ENCODE results near the gene PHF13. TPM values are rescaled to one million over a fixed set of nuclear protein-coding genes. Genes with fewer than 3 reads are reported as not detected.

PHF13 gene
- polyA plus RNA-seq, 1 donor from 2014 or later = 11.0 TPM

DNA sequence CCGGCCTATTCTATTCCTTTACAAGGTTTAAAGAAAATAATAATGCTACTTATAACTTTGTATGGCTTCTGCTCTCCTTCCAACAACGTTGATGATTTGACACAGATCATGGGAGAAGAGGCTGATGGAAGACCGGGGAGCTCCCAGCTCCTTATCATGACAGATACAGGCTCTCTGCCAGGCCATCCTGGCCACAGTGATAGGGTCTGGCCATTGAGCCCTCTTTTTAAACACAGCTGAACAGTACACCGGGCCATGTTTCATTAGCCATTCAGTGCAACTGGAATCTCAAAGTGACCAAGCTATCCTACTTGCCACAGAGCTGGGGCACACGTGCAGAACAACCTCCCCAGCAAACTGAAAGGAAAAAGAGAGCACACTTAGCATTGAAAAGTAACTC lies 53.2 kb downstream of the PHF13 start:
- H3K4me2 ChIP-seq (ENCODE audit: low read length) = no peak overlapping the region
- H3K9ac ChIP-seq (ENCODE audit: low read length) = no peak overlapping the region
- H3K27ac ChIP-seq (ENCODE audit: low read length) = no peak overlapping the region
- H3K9me2 ChIP-seq (ENCODE audit: insufficient read depth, low read length) = no peaks in the 10 kb centered on the region
- H3K36me3 ChIP-seq (ENCODE audit: insufficient read depth, low read length) = no peaks in the 10 kb centered on the region
- no peak overlapping the region for H3K4me3 ChIP-seq (ENCODE audit: low read length)
- no peaks in the 10 kb centered on the region for H3K27me3 ChIP-seq (ENCODE audit: insufficient read depth, low read depth, low read length)
- no peaks in the 10 kb centered on the region for H3K9me3 ChIP-seq (ENCODE audit: low read length)
- no peaks in the 10 kb centered on the region for H3F3A ChIP-seq (ENCODE audit: insufficient read depth, low read length, poor library complexity, severe bottlenecking)
- H4K20me1 ChIP-seq (ENCODE audit: insufficient read depth) = no peaks in the 10 kb centered on the region
- H3K79me2 ChIP-seq (replicated peaks; ENCODE audit: insufficient read depth, low read length) = no peaks in the 10 kb centered on the region
- no peak overlapping the region for H2AFZ ChIP-seq (ENCODE audit: low read depth, low read length)
- TF ChIP-seq MXI1 (conservative IDR thresholded peaks at IDR 0.05; ENCODE audit: poor library complexity, severe bottlenecking) (no peak), TAF1 (IDR thresholded peaks at IDR 0.05; ENCODE audit: low read depth) (no peak), EZH2 (IDR thresholded peaks at IDR 0.05; ENCODE audit: borderline replicate concordance, insufficient read depth, low read length, poor library complexity, severe bottlenecking) (no peak), POLR2AphosphoS5 (IDR thresholded peaks at IDR 0.05) (no peak), RAD21 (conservative IDR thresholded peaks at IDR 0.05) (no peak), SMC3 (conservative IDR thresholded peaks at IDR 0.05; ENCODE audit: poor library complexity) (no peak)
- TF ChIP-seq, protein P1, sequence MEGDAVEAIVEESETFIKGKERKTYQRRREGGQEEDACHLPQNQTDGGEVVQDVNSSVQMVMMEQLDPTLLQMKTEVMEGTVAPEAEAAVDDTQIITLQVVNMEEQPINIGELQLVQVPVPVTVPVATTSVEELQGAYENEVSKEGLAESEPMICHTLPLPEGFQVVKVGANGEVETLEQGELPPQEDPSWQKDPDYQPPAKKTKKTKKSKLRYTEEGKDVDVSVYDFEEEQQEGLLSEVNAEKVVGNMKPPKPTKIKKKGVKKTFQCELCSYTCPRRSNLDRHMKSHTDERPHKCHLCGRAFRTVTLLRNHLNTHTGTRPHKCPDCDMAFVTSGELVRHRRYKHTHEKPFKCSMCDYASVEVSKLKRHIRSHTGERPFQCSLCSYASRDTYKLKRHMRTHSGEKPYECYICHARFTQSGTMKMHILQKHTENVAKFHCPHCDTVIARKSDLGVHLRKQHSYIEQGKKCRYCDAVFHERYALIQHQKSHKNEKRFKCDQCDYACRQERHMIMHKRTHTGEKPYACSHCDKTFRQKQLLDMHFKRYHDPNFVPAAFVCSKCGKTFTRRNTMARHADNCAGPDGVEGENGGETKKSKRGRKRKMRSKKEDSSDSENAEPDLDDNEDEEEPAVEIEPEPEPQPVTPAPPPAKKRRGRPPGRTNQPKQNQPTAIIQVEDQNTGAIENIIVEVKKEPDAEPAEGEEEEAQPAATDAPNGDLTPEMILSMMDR (IDR thresholded peaks at IDR 0.05; ENCODE audit: poor library complexity, severe bottlenecking) = no peak
- TF ChIP-seq, protein P2, sequence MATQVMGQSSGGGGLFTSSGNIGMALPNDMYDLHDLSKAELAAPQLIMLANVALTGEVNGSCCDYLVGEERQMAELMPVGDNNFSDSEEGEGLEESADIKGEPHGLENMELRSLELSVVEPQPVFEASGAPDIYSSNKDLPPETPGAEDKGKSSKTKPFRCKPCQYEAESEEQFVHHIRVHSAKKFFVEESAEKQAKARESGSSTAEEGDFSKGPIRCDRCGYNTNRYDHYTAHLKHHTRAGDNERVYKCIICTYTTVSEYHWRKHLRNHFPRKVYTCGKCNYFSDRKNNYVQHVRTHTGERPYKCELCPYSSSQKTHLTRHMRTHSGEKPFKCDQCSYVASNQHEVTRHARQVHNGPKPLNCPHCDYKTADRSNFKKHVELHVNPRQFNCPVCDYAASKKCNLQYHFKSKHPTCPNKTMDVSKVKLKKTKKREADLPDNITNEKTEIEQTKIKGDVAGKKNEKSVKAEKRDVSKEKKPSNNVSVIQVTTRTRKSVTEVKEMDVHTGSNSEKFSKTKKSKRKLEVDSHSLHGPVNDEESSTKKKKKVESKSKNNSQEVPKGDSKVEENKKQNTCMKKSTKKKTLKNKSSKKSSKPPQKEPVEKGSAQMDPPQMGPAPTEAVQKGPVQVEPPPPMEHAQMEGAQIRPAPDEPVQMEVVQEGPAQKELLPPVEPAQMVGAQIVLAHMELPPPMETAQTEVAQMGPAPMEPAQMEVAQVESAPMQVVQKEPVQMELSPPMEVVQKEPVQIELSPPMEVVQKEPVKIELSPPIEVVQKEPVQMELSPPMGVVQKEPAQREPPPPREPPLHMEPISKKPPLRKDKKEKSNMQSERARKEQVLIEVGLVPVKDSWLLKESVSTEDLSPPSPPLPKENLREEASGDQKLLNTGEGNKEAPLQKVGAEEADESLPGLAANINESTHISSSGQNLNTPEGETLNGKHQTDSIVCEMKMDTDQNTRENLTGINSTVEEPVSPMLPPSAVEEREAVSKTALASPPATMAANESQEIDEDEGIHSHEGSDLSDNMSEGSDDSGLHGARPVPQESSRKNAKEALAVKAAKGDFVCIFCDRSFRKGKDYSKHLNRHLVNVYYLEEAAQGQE (IDR thresholded peaks at IDR 0.05; ENCODE audit: borderline replicate concordance) = no peak

DNA sequence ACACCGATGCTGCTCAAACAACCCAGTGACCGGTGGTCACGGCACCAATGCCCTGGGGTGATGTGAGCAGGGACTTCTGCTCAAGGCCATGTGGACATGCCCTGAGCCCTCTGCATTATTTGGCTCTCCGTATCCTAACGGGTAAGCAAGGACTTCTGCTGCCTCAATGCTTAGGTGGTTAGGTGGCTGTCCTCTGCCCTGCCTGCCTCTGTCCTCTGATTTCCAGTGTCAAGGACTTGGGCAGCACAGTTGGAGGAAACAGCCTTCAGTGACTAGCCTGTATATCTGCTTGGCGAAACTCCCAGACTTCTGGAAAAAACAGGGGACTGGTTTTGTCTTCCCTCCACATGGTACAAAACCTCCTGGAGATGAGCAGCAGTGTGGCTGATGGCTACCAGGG lies 53.6 kb downstream of the PHF13 start:
- no peaks in the 10 kb centered on the region for H3K27me3 ChIP-seq (ENCODE audit: insufficient read depth, low read depth, low read length)
- H3K79me2 ChIP-seq (replicated peaks; ENCODE audit: insufficient read depth, low read length) = no peaks in the 10 kb centered on the region
- H3K4me2 ChIP-seq (ENCODE audit: low read length) = no peak overlapping the region
- H3K9me2 ChIP-seq (ENCODE audit: insufficient read depth, low read length) = no peaks in the 10 kb centered on the region
- no peak overlapping the region for H3K27ac ChIP-seq (ENCODE audit: low read length)
- no peaks in the 10 kb centered on the region for H3K36me3 ChIP-seq (ENCODE audit: insufficient read depth, low read length)
- no peaks in the 10 kb centered on the region for H4K20me1 ChIP-seq (ENCODE audit: insufficient read depth)
- H3K9me3 ChIP-seq (ENCODE audit: low read length) = no peaks in the 10 kb centered on the region
- H3K9ac ChIP-seq (ENCODE audit: low read length) = no peak overlapping the region
- no peak for TF ChIP-seq MXI1 (conservative IDR thresholded peaks at IDR 0.05; ENCODE audit: poor library complexity, severe bottlenecking)
- TF ChIP-seq SMC3 (conservative IDR thresholded peaks at IDR 0.05; ENCODE audit: poor library complexity) = no peak
- TF ChIP-seq EZH2 (IDR thresholded peaks at IDR 0.05; ENCODE audit: borderline replicate concordance, insufficient read depth, low read length, poor library complexity, severe bottlenecking) = no peak
- no peak for TF ChIP-seq POLR2AphosphoS5 (IDR thresholded peaks at IDR 0.05)
- TF ChIP-seq EP300 (conservative IDR thresholded peaks at IDR 0.05; ENCODE audit: poor library complexity, severe bottlenecking) = no peak
- no peak for TF ChIP-seq TAF1 (IDR thresholded peaks at IDR 0.05; ENCODE audit: low read depth)
- no peak for TF ChIP-seq RAD21 (conservative IDR thresholded peaks at IDR 0.05)
- TF ChIP-seq, protein P1 (IDR thresholded peaks at IDR 0.05; ENCODE audit: poor library complexity, severe bottlenecking) = no peak
- TF ChIP-seq, protein P2 (IDR thresholded peaks at IDR 0.05; ENCODE audit: borderline replicate concordance) = no peak
- H3K4me3 ChIP-seq (ENCODE audit: low read length) = no peak overlapping the region
- no peak overlapping the region for H2AFZ ChIP-seq (ENCODE audit: low read depth, low read length)
- H3F3A ChIP-seq (ENCODE audit: insufficient read depth, low read length, poor library complexity, severe bottlenecking) = no peaks in the 10 kb centered on the region
